ENCODE measurements around the gene ARHGAP30.
"Not testable (repeated sequence)": the region's sequence is repeated elsewhere in the genome, so short reads cannot be mapped to it uniquely, and the experiment has no call there.

Gene ARHGAP30

GRCh38 chr1:161037661-161038522, 31.8 kb downstream of the ARHGAP30 start:
- no peak for DNase-seq (ENCODE audit: low spot score)

GRCh38 chr1:161033751-161034150, 35.9 kb downstream of the ARHGAP30 start:
- DNase-seq (ENCODE audit: low spot score) = no peak

- DNase-seq (ENCODE audit: low spot score) = no peak
Observed at GRCh38 chr1:161032409-161032808, 37.3 kb downstream of the ARHGAP30 start.

GRCh38 chr1:161031874-161032273, 37.8 kb downstream of the ARHGAP30 start:
- DNase-seq (ENCODE audit: low spot score) = no peak

GRCh38 chr1:161029466-161029865, 40.2 kb downstream of the ARHGAP30 start:
- not testable (repeated sequence) for DNase-seq (ENCODE audit: low spot score)

GRCh38 chr1:161026954-161027353, 42.7 kb downstream of the ARHGAP30 start:
- not testable (repeated sequence) for DNase-seq (ENCODE audit: low spot score)

- not testable (repeated sequence) for DNase-seq (ENCODE audit: low spot score)
Observed at GRCh38 chr1:161022432-161022831, 47.3 kb downstream of the ARHGAP30 start.

GRCh38 chr1:161021970-161022353, 47.7 kb downstream of the ARHGAP30 start:
- DNase-seq (ENCODE audit: low spot score) = no peak

- DNase-seq (ENCODE audit: low spot score) = peak; percentile 76
Observed at GRCh38 chr1:161021165-161021969, 48.3 kb downstream of the ARHGAP30 start.

- DNase-seq (ENCODE audit: low spot score) = peak; percentile 13
Observed at GRCh38 chr1:161020509-161021164, 49.1 kb downstream of the ARHGAP30 start, which contains the start of gene F11R. Gene F11R (minus strand): TSS chr1:161021152. CDS start chr1:161021073, 79 bp downstream.

- DNase-seq (ENCODE audit: low spot score) = no peak
Observed at GRCh38 chr1:161019751-161020495, 49.8 kb downstream of the ARHGAP30 start.

- not testable (repeated sequence) for DNase-seq (ENCODE audit: low spot score)
Observed at GRCh38 chr1:161019111-161019660, 50.5 kb downstream of the ARHGAP30 start.

GRCh38 chr1:161018631-161018930, 51.1 kb downstream of the ARHGAP30 start:
- DNase-seq (ENCODE audit: low spot score) = no peak

GRCh38 chr1:161017756-161018630, 51.7 kb downstream of the ARHGAP30 start:
- DNase-seq (ENCODE audit: low spot score) = no peak

GRCh38 chr1:161017181-161017580, 52.5 kb downstream of the ARHGAP30 start:
- not testable (repeated sequence) for DNase-seq (ENCODE audit: low spot score)

- not testable (repeated sequence) for DNase-seq (ENCODE audit: low spot score)
Observed at GRCh38 chr1:161016683-161017082, 53.0 kb downstream of the ARHGAP30 start.

- no peak for DNase-seq (ENCODE audit: low spot score)
Observed at GRCh38 chr1:161013488-161014230, 56.0 kb downstream of the ARHGAP30 start.

GRCh38 chr1:161013131-161013487, 56.6 kb downstream of the ARHGAP30 start:
- no peak for DNase-seq (ENCODE audit: low spot score)

GRCh38 chr1:161012420-161012819, 57.3 kb downstream of the ARHGAP30 start:
- DNase-seq (ENCODE audit: low spot score) = no peak
